ENCODE results near the gene RNF14.

GRCh38 chr5:141923448-141924313, 45.2 kb upstream of the RNF14 start, which contains the start of gene DELE1:
- TF ChIP-seq CTCF (IDR thresholded peaks at IDR 0.05), result no peak
- peak; percentile 82 to 91 (median 88) for TF ChIP-seq POLR2AphosphoS5 (IDR thresholded peaks at IDR 0.05)
- TF ChIP-seq EP300 (IDR thresholded peaks at IDR 0.05), result no peak
- TF ChIP-seq POLR2A (IDR thresholded peaks at IDR 0.05), result peak; percentile 77 to 90
